UCSD-AML1 (cell line): ENCODE results near the gene PRL.

Experiments used
- DNase-seq: peaks from one replicate; lab custom pipeline; 2025; ENCODE audit not compliant: unreplicated experiment; lab: John Stamatoyannopoulos, UW

PRL gene

DNA sequence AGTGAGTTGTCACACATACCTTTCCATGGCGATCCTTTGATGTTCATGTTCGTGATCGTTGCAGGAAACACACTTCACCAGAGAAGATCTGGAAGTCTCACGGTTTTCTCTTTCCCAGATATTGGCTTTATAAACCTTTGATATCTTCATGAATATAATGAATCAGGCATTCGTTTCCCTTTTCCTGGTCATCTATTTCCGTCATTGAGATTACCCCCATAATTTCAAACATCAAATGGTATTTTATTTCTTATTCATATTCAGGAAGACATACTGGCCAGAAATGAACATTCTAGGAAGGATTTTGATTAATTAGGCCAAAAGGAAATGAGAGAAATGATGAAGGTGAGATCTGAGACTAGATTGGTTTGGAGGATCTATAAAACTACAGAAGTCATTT, at the start of gene PRL:
Gene PRL, minus strand, starts transcription at position 101 of the 400 bp plus-strand sequence. Its CDS starts 54 bp downstream, at position 47.
- no peak for DNase-seq

DNA sequence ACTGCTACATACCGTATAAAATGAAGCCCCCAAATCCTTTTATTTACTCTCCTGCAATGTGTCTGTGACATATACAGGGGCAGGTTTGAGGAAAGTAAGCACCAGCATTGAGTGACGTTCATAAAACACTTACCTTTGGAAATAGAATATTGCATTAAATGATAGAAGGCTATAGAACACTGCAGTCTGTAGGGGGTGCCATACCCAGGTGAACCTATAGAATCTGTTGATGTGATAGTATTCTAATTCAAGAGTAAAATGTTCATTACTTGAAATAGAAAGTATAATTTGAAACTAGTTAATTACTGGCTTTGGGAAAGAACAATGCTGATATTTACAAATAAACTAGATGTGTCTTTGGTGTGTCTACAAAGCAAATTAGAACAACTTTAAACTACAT, 47.0 kb upstream of the PRL start:
- DNase-seq, result no peak

DNA sequence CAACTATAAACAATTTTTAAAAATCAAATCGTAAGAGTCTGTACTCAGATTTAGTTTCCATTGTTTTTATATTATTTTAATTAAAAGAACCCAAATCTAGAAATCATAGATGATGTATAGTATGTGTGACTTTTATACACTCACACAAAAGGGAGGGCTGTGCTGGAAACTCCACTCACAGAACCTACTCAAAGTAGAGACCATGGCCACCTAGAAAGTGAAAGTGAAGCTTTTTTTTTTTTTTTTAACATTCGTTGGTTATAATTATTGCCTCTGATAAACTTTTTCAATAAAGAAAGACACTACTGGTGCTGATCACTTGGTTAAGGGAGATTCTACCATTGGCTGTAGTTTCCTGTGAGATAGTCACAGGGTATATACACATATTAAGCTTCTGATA, 37.9 kb upstream of the PRL start:
- no peak for DNase-seq

DNA sequence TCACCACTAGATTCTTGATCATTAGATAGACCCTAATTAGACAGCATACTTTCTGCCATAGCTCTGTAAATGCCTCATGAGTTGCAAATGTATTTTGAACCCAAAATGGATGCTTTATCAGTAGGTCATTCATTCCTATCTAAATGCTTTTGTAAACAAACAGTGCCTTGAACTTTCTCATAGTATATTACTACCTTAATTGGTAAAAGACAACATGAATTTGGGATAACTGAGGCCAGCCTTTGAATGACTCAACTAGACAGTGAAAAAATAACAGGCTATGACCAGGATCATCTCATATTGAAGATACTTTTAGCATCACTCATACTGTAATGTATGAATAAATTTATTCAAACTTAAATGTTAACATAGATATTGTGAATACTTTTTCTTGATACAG, 37.0 kb upstream of the PRL start:
- no peak for DNase-seq

DNA sequence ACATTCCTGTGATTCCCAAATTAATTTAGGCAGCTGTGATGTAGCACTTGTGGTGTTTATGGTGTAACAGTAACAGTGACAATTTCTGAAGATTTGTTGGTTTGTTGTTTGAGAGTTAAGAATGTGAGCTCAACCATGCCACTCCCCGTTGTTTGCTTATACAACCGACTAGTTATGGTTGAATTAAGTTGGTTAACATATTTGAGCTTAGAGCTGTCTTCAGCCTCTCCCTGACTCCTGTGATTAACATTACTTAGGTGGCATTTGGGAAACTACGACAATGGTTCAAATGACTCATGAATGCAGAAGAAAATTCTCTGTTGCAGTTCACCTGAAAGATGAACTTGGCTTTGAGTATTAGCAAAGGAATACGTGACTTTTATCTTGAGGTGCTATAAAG, 35.9 kb upstream of the PRL start:
- no peak for DNase-seq

DNA sequence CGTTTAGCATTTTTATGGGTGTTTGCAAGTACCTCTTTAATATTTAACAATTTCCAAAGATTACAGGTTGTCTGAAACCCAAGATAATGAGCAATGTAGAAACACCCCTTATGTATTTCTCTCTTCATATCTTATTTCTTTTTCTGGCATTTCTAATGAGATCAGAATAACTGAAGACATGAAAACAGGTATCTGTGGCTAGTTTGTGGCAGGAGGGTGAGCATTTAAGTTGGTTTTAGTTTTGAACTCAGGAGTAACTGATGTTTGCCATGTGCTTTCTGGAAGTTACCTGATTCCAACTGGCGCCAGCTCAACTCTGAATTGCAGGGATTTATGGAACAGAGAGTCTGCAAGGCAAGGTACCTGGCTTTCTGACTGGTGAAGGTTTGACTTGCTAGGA, 35.4 kb upstream of the PRL start:
- DNase-seq, result no peak

DNA sequence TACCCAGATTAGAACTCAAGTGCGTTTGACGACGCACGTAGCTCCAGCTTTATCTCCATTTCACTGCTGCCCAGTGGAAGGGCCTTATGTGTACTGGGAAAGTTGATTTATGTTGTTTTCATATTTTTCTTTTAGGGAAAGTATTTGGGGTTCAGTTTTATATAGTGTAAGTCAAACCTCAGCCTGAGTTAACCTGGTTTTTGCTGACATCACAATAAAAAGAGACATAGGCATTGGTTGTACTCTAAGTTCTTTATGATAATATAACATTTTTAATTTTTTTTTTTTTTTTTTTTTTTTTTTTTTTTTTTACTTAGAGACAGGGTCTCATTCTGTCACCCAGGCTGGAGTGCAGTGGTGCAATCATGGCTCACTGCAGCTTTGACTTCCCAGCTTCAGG, 34.1 kb upstream of the PRL start:
- no peak for DNase-seq

DNA sequence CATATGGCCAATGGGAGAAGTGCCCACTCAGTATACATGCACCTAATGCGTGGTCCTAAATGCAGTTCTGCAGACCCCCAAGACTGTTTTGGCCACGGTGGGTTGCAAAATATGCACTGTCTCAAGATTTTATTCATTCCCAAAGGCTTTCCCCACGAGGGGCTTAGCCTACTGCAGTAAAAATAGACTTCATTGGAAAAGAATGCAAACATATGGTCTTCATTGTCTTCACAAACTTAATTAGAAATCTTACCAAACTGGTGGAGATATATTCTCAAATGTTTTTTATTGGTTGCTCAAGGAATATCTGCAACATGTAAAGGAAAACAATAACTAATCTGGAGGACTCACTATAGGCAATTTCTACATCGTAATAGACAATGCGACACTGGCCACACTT, 31.6 kb upstream of the PRL start:
- DNase-seq, result no peak

DNA sequence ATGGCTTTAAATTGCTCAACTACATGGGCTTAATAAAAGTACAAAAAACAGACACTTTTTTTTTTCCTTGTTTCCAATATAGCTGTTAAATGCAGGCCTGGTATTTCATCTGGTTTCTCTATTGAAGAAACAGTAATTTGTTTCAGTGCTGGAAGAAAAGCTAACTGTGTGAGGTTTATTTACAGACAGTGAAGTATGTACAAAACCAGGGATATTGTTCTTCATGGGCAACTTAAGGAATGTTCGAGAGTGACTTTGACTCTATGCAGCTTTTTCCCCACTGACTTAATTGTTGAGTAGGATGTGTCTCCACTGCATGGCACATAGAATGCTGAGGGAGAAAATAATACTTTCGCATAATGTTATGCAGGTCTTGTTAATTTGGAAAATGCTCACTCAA, 31.0 kb upstream of the PRL start:
- no peak for DNase-seq

DNA sequence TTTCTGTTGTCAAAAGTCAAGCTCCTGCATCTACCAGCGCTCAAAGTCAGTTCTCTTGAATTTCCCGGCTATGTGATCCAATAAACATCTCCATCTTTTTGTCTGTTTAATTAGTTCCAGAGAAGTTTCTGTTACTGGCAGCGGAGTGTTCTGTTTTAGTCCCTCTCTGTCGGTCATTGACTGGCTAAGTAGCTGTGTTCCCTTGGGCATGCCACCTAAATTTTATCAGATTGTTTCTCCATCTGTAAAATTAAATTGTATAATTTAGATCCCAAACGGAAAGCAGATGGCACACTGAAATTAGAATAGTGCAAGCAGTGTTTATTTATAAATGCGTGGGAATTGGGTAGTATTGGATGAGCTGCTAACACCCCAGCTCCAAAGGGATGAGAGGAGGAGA, 29.7 kb upstream of the PRL start:
- no peak for DNase-seq

DNA sequence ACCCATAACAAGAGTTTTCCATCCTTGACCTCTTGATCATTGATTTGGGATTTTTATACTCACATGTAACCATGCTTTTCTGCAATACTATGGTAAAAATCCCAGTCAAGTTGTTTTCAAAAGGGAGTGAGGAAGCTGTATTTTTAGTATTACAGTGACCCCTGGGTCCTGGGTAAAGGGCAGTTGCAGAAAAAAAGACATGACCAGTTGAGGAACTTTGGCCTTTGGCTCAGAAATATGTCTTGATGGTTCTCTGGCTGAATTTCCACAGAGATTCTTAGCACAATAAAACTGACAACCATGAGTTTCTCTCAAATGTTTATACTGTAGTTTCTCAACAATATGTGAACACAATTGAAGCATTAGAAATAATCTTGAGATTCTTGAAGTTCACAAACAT, 28.6 kb upstream of the PRL start:
- DNase-seq, result no peak

DNA sequence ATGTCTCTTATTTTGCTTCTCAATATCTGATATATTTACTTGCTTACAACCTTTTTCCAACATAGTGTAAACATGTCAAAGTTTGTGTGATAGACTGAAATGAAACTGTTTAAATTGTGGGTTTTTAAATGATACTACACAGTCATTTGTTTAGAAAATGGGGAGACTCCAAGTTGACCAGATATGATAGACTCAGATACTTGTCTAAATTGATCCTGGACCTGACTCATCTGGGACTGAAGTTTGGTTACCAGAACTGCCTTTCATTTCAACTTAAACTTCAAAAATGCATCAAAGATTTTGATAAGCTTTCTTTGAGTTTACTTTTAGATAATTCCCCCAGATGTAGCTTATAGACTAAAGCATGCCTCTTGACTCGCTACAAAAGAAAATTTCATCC, 27.0 kb upstream of the PRL start:
- no peak for DNase-seq

DNA sequence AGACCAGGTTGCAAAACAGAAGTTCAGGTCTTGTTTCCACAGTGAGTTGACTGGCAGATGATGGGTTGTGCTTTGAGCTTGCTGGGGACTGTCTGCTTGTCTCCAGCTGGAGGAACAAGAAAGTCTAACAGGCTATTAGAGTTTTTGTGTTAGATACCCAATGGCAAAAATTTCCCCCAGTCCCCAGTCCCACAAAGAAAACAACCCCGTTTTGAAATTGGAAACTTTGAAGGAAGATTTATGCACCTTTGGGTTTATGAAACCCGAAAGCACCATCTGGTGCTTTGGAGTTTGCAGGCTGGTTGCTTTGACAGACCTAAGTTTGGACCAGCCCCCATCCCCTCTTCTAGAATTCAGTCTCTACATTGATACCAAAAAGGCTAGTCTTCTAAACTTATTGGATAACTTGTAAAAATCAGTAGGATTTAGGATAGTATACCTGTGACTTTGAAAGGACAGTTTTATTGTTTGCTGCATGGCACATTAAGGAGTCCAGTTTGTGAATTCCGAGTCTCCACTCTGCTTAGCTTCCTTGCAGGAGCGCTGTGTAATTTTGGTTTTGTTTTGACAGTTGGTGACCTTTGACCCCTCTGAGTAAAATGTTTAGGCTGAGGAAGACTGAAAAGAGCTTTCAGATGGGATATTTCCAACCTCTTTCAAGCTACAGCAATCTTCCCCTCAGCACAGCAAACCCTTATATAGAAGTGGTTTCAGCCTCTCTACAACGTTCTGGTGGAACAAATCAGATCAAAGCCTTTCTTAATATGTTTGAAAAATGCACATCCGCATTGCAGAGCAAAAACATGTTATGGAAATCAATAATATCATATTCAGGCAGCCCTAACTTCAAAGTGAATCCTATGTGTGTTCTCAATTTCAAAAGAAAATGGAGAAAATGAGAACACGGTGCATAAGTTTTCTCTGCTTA, 25.5 kb upstream of the PRL start:
- no peak for DNase-seq

DNA sequence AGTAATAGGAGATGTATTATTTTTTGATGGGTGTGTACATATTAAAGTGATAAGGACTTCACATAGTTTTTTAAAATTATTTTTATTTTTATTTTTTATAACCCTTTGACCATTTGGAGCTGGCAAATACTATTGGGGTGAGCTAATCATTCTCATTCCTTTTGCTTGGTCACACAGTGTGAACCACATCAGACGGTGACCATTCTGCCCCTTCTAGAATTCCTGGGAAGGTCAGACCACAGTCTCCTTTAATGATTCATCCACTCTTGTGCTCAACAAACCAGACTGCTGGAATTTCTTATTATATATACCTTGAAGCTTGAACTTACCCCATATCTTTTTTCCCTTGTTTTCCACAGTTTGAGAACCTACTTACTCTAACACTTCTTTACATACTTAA, 23.9 kb upstream of the PRL start:
- DNase-seq, result no peak

DNA sequence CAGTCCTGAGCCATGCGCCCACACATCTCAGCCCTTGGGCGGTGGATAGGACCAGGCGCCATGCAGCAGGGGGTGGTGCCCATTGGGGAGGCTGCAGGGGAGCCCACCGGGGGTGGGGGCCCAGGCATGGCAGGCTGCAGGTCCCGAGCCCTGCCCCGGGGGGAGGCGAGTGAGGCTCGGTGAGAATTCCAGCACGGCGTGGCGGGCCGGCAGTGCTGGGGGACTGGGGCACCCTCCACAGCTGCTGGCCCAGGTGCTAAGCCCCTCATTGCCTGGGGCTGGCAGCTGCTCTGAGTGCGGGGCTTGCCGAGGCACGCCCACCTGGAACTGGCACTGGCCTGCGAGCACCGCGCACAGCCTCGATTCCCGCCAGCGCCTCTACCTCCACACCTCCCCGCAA, 21.6 kb upstream of the PRL start:
- DNase-seq, result no peak

DNA sequence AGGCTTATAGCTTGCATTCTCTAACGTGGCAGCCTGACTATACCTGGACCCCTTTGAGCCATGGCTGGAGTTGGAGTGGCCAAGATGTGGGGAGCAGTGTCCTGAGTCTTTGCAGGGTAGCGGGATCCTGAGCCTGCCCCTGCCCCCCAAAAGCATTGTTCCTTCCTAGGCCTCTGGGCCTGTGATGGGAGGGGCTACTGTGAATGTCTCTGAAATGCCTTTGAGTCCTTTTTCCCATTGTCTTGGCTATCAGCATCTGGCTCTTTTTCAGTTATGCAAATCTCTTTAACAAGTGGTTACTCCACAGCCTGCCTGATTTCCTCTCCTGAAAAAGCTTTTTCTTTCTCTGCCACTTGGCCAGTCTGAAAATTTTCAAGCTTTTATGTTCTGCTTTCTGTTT, 17.0 kb upstream of the PRL start:
- no peak for DNase-seq

DNA sequence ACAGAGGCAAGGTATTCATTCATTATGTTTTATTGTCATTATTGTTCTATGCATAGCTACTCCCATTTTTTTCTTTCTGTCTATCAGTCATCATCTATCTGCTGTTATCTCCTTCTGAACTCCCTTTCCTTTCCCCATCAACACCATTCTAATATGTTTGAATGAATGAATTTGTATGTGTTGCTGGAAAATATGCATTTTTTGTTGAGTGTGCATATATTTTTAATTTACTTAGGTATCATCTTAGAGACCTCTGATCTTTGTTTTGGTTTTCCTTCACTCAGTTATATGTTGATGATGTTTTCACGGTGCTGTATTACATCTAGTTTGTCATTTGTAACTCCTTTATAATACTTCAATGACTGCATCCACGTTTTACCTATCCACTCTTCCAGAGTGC, 12.1 kb upstream of the PRL start:
- no peak for DNase-seq

DNA sequence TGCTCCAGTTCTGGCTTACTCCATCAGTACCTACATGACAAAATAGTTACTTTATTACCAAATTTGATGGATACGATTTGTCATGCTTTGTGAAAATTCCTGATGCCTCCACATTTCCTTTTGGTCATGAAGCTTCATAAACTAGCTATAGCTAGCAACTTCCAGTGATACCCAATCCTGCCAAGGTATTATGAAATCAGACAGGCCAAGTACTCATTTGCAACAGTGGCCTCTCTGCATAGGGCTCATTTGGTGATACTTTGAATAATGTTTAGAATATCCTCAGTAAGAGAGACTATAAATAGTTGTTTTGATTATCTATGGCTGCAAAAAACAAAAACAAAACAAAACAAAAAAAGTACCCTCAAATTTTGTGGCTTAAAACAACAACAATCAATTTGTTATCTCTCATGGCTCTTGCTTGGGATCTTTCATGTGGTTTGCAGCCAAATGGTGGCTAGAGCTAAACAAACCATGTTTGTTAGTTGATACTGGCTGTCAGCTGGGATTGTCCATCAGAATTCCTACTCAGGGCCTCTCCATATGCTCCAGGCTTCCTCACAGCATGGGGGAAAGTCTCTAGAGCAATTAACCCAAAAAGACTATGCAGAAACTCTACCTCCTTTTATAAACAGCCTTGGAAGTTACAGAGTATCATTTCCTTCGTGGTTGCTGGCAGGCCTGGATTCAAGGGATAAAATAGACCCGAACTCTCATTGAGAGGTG, 10.1 kb upstream of the PRL start:
- no peak for DNase-seq

DNA sequence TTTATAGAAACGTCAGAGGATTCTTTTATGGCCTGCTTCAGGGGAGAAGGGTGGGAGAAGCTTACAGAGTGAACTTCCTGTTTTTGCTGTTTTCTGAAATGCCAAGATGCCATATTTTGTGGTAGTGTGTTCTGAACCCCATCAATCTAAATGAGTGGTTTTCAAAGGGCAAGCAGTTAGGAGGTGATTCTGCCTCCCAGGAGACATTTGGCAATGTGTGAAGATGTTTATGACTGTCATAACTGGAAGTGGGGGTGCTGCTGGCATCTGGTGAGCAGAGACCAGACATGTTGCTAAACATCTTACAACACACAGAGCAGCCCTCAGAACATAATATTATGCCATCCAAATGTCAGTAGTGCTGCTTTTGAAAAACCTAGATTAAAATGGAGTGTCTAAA, 6.0 kb upstream of the PRL start:
- no peak for DNase-seq

DNA sequence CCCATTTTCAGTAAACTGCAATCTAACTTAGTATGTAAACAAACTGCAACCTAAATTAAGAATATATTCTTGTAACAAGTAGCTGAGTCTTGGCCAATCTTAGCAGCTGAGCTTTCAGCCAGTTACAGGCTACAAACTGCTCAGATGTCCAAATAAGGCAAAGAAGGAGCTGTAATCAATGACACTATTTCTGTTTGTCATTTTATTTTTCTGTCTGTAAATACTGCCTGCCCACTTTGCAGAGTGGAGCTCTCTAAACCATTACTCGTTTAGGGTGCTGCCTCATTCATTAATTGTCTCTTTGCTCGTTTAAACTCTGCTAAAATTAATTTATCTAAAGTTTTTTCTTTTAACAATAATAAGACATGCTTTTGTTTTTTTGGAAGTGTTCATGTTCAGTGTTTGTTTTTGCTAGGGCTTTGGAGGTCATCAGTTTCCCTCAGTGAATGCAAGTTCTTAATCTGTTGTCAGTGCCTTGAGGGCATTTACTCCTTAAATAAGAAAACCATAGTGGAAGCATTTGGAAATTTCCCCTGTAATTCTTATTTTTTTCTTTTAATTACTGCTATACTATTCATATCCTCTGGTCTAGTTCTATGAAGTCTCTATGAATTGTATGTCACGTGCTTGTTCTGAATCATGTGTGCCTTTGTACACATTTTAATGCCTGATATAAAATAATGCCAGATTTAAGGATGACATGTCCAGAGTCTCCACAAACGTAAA, 3.6 kb upstream of the PRL start:
- no peak for DNase-seq

DNA sequence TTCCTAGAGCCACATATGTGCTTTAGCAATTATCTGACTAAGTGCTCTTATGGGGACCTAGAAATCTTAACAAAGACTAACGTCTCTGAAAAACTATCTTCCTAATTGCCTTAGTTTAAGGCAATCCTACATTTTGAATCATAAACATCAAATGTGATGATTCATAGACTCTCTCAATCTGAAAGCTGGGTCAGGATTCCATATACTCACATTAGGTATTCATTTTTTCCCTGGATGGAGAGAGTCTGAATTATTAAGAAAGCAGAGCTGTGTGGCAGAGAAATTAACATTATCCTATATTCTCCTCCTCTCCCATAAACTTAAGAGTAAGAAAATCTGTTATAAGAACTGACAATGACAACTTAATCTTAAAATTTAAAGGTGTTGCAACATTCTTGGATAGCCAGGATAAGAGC, 1.6 kb upstream of the PRL start:
- no peak for DNase-seq

DNA sequence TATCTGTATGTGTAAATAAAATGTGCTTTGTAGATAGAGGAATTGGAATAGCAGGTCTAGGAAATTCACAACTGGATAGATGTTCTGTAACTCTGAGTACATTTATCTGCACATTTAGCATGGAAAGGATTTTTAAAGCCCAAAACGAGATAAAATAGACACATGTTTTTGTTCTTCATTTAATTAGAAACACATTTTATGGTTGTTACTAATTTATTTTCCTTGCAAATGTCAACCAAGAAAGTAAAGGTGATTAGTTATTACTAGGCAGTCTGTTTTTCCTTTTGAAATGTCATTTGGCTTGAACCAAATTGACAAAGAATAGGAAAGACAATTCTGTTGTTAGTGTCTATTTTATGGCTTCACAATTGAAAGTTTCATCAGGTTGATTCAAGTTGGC, 769 bp downstream of the PRL start:
- no peak for DNase-seq
